ENCODE data around the gene FBXO48.

- TF ChIP-seq CTCF (IDR thresholded peaks at IDR 0.05; ENCODE audit: borderline replicate concordance, extremely low read depth, low read length, poor library complexity, severe bottlenecking) (no peak), EZH2 (IDR thresholded peaks at IDR 0.05; ENCODE audit: borderline replicate concordance, low read depth, low read length, severe bottlenecking) (no peak)
Observed at GRCh38 chr2:68499133-68499532, 32.0 kb upstream of the FBXO48 start.
